ENCODE data around the gene EIF1B.

EIF1B gene

DNA sequence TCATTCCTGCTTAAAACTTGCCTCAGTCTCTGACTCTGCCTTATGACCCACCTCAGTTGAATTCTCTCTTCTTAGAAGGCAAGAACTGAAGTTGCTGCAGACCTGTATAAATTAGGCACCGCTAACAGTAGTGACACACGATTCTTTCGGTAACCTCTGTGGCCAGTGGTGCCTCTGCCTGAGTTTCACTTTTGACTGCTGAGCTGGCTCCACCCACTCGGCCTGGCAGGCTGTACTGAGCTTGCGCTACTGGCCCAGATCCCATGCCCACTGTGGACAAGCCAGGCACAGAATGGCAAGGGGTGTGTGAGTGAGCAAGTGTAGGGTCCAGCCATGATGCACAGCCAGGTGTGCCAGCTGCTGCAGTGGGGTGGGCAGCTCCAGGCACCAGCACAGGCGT lies 19.1 kb upstream of the EIF1B start:
- H3K27me3 ChIP-seq (ENCODE audit: control insufficient read depth, insufficient read depth, low read length, poor library complexity, severe bottlenecking), result no peaks in the 10 kb centered on the region

DNA sequence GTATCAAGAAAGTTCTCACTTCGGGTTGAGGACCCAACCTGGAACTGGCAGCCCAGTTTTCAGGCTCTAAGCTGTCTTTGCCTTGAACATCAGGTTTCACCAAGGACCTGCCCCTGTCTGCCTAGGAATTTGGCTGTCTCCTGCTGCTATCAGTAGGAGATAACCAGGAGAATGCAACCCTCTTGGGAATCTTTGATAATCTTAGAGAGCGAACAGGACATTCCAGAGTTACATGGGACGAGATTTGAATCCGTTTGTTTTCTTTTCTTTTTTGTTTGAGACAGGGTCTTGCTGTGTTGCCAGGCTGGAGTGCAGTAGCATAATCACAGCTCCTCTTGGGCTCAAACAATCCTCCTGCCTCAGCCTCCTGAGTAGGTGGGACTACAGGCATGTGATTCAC lies 18.0 kb upstream of the EIF1B start:
- no peaks in the 10 kb centered on the region for H3K36me3 ChIP-seq (ENCODE audit: control insufficient read depth, insufficient read depth, low read length)
- H3K9me3 ChIP-seq (ENCODE audit: control insufficient read depth, low read length), result peaks cover 3% of the 10 kb centered on the region
- WGBS, 2 experiments, result 79 to 82% methylated on average over 4 of the region's 4 CpGs
- no peak overlapping the region for H3K4me3 ChIP-seq (ENCODE audit: insufficient read depth, low read depth, low read length)
- no peaks in the 10 kb centered on the region for H3K4me1 ChIP-seq (ENCODE audit: control insufficient read depth, insufficient read depth, low read length)
- no peaks in the 10 kb centered on the region for H3K27me3 ChIP-seq (ENCODE audit: control insufficient read depth, insufficient read depth, low read length, poor library complexity, severe bottlenecking)
- no peak overlapping the region for H3K27ac ChIP-seq (ENCODE audit: insufficient read depth, low read depth, low read length, poor library complexity, severe bottlenecking)

More for the DNA sequence above, 19.1 kb upstream of the EIF1B start:
- Histone ChIP-seq H3K9me3 (ENCODE audit: control insufficient read depth, low read length) (peaks cover 3% of the 10 kb centered on the region), H3K27ac (ENCODE audit: insufficient read depth, low read depth, low read length, poor library complexity, severe bottlenecking) (no peak overlapping the region), H3K4me1 (ENCODE audit: control insufficient read depth, insufficient read depth, low read length) (no peaks in the 10 kb centered on the region), H3K4me3 (ENCODE audit: insufficient read depth, low read depth, low read length) (no peak overlapping the region), H3K36me3 (ENCODE audit: control insufficient read depth, insufficient read depth, low read length) (no peaks in the 10 kb centered on the region)
- WGBS, 2 experiments, result 89 to 91% methylated on average over 6 of the region's 6 CpGs

DNA sequence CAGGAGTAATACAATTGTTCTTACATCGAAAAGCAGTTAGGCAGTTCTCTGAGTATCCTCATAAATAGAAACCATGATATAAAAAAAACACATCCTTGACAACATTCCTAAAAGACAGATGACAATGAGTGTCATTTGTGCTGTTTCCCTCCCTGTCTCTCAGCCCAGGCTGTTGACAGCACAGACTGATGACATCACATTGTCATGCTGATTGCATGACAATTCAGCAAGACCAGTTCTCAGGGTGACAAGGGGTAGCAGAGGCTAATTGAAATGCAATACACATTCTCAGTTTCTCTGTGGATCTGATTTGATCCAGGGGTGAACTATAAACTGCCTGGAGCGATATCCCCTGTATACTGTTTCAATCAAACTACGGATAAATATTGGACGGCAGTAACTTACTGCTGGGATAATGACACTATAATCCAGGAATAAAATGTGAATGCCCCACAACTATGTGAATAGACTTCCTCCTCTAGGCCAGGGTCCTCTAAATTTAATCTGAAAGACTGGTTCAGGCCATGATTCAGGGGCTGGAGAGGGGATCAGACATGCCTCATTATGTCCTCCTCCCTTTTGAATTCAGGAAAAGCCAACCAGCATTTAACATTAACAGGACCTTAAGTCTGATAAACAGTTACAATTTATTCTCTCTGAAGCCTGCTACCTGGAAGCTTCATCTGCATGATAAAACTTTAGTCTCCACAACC lies 16.7 kb upstream of the EIF1B start:
- WGBS, 2 experiments, result 73 to 76% methylated on average over 4 of the region's 4 CpGs
- peak overlapping the region; percentile 84 for H3K27ac ChIP-seq (ENCODE audit: insufficient read depth, low read depth, low read length, poor library complexity, severe bottlenecking)
- no peak overlapping the region for H3K4me3 ChIP-seq (ENCODE audit: insufficient read depth, low read depth, low read length)
- no peaks in the 10 kb centered on the region for H3K4me1 ChIP-seq (ENCODE audit: control insufficient read depth, insufficient read depth, low read length)
- H3K9me3 ChIP-seq (ENCODE audit: control insufficient read depth, low read length), result peaks cover 3% of the 10 kb centered on the region
- H3K27me3 ChIP-seq (ENCODE audit: control insufficient read depth, insufficient read depth, low read length, poor library complexity, severe bottlenecking), result no peaks in the 10 kb centered on the region
- no peaks in the 10 kb centered on the region for H3K36me3 ChIP-seq (ENCODE audit: control insufficient read depth, insufficient read depth, low read length)

DNA sequence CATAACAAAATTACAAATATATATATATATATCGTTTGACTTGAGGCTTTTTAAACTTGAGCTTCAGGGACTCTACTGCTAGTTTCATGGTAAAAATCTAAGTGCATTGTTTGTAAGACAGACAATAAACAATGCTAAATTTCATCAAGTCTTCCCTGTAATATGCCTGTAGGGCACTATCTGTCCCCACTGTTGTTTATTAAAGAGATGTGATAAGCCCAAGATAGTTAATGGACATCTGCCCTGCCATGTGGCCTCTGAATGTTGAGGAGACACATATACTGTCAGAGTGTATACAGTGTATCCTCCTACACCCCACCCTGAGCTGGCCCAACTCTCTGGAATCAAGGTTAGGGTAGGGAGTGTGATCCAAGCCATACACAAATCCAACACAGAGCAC lies 15.1 kb upstream of the EIF1B start:
- H3K27ac ChIP-seq (ENCODE audit: insufficient read depth, low read depth, low read length, poor library complexity, severe bottlenecking), result no peak overlapping the region
- H3K4me1 ChIP-seq (ENCODE audit: control insufficient read depth, insufficient read depth, low read length), result no peaks in the 10 kb centered on the region
- H3K27me3 ChIP-seq (ENCODE audit: control insufficient read depth, insufficient read depth, low read length, poor library complexity, severe bottlenecking), result no peaks in the 10 kb centered on the region
- H3K36me3 ChIP-seq (ENCODE audit: control insufficient read depth, insufficient read depth, low read length), result no peaks in the 10 kb centered on the region
- no peak overlapping the region for H3K4me3 ChIP-seq (ENCODE audit: insufficient read depth, low read depth, low read length)
- 100% methylated on average over 1 of the region's 1 CpG; no CpG with 5 or more reads in 1 of the 2 experiments for WGBS, 2 experiments
- H3K9me3 ChIP-seq (ENCODE audit: control insufficient read depth, low read length), result peaks cover 3% of the 10 kb centered on the region

DNA sequence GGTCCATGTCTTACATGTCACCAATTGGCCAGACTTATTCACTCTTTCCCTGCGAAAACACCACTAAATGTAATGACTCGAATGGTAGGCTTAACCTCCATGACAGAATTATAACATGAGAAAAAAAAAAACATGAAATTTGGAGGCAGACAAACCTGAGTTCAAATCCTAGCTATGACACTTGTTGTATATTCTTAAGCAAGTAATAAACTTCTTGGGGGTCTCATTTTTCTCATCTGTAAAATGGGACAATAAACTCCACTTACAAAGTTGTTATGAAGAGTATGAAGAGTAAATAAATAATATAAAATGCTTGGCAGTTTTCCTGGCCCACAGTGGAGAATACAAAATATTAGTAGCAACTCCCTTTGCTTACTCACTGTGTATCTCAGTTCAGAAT lies 11.4 kb upstream of the EIF1B start:
- Histone ChIP-seq H3K4me1 (ENCODE audit: control insufficient read depth, insufficient read depth, low read length) (no peaks in the 10 kb centered on the region), H3K36me3 (ENCODE audit: control insufficient read depth, insufficient read depth, low read length) (no peaks in the 10 kb centered on the region), H3K27me3 (ENCODE audit: control insufficient read depth, insufficient read depth, low read length, poor library complexity, severe bottlenecking) (no peaks in the 10 kb centered on the region), H3K27ac (ENCODE audit: insufficient read depth, low read depth, low read length, poor library complexity, severe bottlenecking) (no peak overlapping the region), H3K9me3 (ENCODE audit: control insufficient read depth, low read length) (peaks cover 3% of the 10 kb centered on the region), H3K4me3 (ENCODE audit: insufficient read depth, low read depth, low read length) (no peak overlapping the region)
- 90% methylated on average over 2 of the region's 2 CpGs for WGBS, 2 experiments

DNA sequence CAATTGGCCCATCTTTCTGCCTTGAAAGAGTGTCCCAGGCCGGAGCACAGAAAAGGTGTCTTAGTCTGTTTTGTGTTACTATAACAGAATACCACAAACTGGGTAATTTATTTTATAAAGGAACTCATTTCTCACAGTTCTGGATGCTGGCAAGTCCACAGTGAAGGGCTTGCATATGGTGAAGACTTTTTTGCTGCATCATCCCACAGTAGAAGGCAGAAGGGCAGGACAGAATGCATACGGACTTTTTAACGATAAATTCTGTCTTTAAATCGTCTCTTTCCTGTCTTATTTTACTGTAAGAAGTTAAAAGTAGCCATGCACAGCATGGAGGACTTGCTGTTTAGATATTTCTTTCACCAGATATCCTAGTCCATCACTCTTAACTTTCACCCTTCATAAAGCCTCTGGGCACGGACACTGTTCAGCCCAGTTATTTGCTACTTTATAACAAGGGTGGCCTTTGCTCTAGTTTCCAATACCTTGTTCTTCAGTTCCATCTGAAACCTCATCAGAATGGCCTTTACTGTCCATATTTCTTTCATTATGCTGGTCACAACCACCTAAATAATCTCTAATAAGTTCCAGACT lies 10.3 kb upstream of the EIF1B start:
- WGBS, 2 experiments, result 87 to 96% methylated on average over 4 to 5 of the region's 5 CpGs
- no peaks in the 10 kb centered on the region for H3K36me3 ChIP-seq (ENCODE audit: control insufficient read depth, insufficient read depth, low read length)
- H3K4me3 ChIP-seq (ENCODE audit: insufficient read depth, low read depth, low read length), result no peak overlapping the region
- no peak overlapping the region for H3K27ac ChIP-seq (ENCODE audit: insufficient read depth, low read depth, low read length, poor library complexity, severe bottlenecking)
- H3K9me3 ChIP-seq (ENCODE audit: control insufficient read depth, low read length), result peaks cover 3% of the 10 kb centered on the region
- no peaks in the 10 kb centered on the region for H3K27me3 ChIP-seq (ENCODE audit: control insufficient read depth, insufficient read depth, low read length, poor library complexity, severe bottlenecking)
- H3K4me1 ChIP-seq (ENCODE audit: control insufficient read depth, insufficient read depth, low read length), result no peaks in the 10 kb centered on the region

DNA sequence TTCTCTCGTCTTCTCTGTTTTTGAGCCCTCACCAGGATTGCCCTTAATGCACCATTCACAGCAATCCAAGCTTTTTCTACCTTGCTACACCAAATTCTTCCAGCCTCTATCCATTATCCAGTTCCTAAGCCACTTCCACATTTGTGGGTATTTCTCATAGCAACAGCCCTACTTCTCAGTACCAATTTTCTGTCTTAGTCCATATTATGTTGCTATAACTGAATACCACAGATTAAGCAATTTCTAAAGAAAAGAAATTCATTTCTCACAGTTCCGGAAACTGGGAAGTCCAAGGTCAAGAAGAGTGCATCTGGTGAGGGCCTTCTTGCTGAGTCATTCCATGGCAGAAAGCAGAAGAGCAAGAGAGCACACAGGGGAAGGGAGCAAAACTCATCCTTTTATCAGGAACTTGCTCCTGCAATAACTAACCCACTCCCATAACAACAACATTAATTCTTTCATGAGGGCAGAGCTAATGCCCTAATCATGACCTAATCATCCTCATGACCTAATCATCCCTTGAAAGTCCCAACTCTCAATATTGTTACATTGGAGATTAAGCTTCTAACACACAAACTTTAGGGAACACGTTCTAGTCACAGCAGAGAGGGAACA lies 9.7 kb upstream of the EIF1B start:
- no peak overlapping the region for H3K27ac ChIP-seq (ENCODE audit: insufficient read depth, low read depth, low read length, poor library complexity, severe bottlenecking)
- no peak overlapping the region for H3K4me3 ChIP-seq (ENCODE audit: insufficient read depth, low read depth, low read length)
- H3K9me3 ChIP-seq (ENCODE audit: control insufficient read depth, low read length), result peaks cover 3% of the 10 kb centered on the region
- no peaks in the 10 kb centered on the region for H3K36me3 ChIP-seq (ENCODE audit: control insufficient read depth, insufficient read depth, low read length)
- WGBS, 2 experiments, result 92% methylated on average over 3 of the region's 3 CpGs
- H3K27me3 ChIP-seq (ENCODE audit: control insufficient read depth, insufficient read depth, low read length, poor library complexity, severe bottlenecking), result no peaks in the 10 kb centered on the region
- H3K4me1 ChIP-seq (ENCODE audit: control insufficient read depth, insufficient read depth, low read length), result no peaks in the 10 kb centered on the region

DNA sequence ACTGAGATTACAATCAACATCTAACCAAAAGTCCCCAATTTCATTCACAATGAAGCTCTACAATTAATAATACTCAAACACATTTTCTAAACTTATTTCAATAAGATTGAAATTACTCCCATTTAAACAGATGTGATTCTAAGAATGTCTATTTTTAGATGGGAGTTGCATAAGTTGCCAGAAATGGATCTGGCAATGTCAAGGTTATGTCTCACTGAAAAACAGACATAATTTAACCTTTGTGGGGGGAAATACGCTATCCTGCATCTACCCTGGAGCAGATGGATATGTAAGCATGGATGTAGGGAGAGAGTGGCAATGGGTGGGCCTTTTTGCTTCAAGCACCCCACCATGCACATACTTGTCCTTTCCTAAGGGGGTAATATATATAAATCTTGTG lies 6.7 kb upstream of the EIF1B start:
- Histone ChIP-seq H3K36me3 (ENCODE audit: control insufficient read depth, insufficient read depth, low read length) (no peaks in the 10 kb centered on the region), H3K4me3 (ENCODE audit: insufficient read depth, low read depth, low read length) (no peak overlapping the region), H3K27me3 (ENCODE audit: control insufficient read depth, insufficient read depth, low read length, poor library complexity, severe bottlenecking) (no peaks in the 10 kb centered on the region), H3K9me3 (ENCODE audit: control insufficient read depth, low read length) (peaks cover 3% of the 10 kb centered on the region), H3K4me1 (ENCODE audit: control insufficient read depth, insufficient read depth, low read length) (no peaks in the 10 kb centered on the region), H3K27ac (ENCODE audit: insufficient read depth, low read depth, low read length, poor library complexity, severe bottlenecking) (no peak overlapping the region)
- 89 to 100% methylated on average over 1 of the region's 1 CpG for WGBS, 2 experiments

DNA sequence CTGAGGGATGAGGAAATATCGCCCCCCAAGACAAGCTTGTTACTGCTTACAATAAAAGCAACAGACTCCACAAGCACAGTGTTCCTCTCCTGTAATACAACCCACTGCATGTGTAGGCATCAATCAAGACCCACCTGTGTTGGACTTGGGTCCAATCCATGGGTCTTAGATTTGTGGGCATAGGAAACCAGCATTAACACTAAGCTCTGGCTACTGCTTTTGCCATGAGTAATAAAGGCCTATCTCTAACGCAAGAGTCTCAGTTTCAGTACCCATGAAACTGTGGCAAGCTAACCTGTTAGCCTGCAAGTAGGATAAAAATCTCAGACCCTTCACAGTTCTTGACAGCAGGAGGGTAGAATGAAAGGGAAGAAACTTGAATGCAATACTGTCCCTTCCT lies 5.2 kb upstream of the EIF1B start:
- Histone ChIP-seq H3K27me3 (ENCODE audit: control insufficient read depth, insufficient read depth, low read length, poor library complexity, severe bottlenecking) (no peaks in the 10 kb centered on the region), H3K4me3 (ENCODE audit: insufficient read depth, low read depth, low read length) (no peak overlapping the region), H3K27ac (ENCODE audit: insufficient read depth, low read depth, low read length, poor library complexity, severe bottlenecking) (no peak overlapping the region), H3K4me1 (ENCODE audit: control insufficient read depth, insufficient read depth, low read length) (no peaks in the 10 kb centered on the region), H3K9me3 (ENCODE audit: control insufficient read depth, low read length) (peaks cover 3% of the 10 kb centered on the region), H3K36me3 (ENCODE audit: control insufficient read depth, insufficient read depth, low read length) (no peaks in the 10 kb centered on the region)
- WGBS, 2 experiments, result 89 to 92% methylated on average over 2 of the region's 2 CpGs

DNA sequence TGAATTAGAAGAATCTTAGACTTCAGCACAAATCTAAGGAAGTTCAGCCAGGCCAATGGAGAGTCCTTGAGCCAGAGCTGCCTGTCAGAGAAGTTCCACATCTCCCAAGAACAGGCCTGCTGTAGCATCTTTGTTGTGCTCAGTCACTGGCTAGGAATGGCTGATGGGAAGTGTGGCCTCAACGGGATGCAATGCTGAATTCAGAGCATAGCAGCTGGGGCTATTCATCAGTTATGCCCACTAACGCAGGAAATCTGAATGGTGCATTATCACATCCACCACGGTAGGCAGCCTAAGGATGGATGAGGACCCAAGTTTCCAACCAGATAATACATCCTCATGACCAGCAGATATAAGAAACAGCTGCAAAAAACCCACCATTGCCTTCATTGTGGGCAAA lies 3.2 kb upstream of the EIF1B start:
- 92 to 93% methylated on average over 3 of the region's 3 CpGs for WGBS, 2 experiments
- Histone ChIP-seq H3K36me3 (ENCODE audit: control insufficient read depth, insufficient read depth, low read length) (no peaks in the 10 kb centered on the region), H3K27ac (ENCODE audit: insufficient read depth, low read depth, low read length, poor library complexity, severe bottlenecking) (no peak overlapping the region)

More for the DNA sequence above, 3.2 kb upstream of the EIF1B start:
- no peaks in the 10 kb centered on the region for H3K27me3 ChIP-seq (ENCODE audit: control insufficient read depth, insufficient read depth, low read length, poor library complexity, severe bottlenecking)
- no peak overlapping the region for H3K4me3 ChIP-seq (ENCODE audit: insufficient read depth, low read depth, low read length)
- H3K4me1 ChIP-seq (ENCODE audit: control insufficient read depth, insufficient read depth, low read length), result peaks cover 3% of the 10 kb centered on the region
- peaks cover 3% of the 10 kb centered on the region for H3K9me3 ChIP-seq (ENCODE audit: control insufficient read depth, low read length)
